ENCODE data around the gene RAX2.

DNA sequence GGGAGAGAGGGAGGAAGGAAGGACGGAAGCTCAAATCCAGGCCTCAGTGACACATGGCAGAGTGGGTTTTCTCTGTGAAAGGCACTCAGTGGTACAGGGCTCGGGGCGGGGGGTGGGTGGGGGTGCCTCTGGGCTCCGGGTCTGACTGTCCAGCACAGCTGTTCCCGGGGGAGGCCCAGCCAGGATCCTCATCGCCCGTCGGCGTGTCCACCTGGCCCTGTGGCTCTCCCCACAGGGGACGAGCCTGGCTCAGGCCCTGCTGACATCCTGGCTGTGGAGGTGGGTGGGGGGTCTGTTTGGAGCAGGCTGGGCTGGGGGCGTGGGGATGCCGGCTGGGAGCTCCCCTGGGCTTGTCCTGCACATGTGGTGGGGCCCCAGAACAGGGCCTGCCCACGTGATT, 32.4 kb upstream of the RAX2 start:
- TF ChIP-seq EZH2 (IDR thresholded peaks at IDR 0.05) (no peak), POLR2AphosphoS5 (IDR thresholded peaks at IDR 0.05; ENCODE audit: borderline replicate concordance, low read depth, low read length) (no peak), FOXP2 (optimal IDR thresholded peaks at IDR 0.05; ENCODE audit: control extremely low read depth, extremely low read length, insufficient read depth) (no peak)
